ENCODE results near the gene ZBTB46.

- no peak for TF ChIP-seq CTCF (IDR thresholded peaks at IDR 0.05)
- no peak for TF ChIP-seq POLR2AphosphoS5 (IDR thresholded peaks at IDR 0.05; ENCODE audit: insufficient read depth in 1 of 2, low read depth in 1 of 2)
- TF ChIP-seq POLR2A (IDR thresholded peaks at IDR 0.05) = no peak
Measured at GRCh38 chr20:63781181-63781580, 49.9 kb downstream of the ZBTB46 start.

All from vagina (tissue), 2 donors.